Mucosa of stomach (tissue), 1 donor: Measurements from ENCODE around the gene CDH4.

Experiments used
- H3K27me3 ChIP-seq: one replicate; pipeline ENCODE4 v1.7.0; 2013; ENCODE audit warnings: mild to moderate bottlenecking, low read length; ENCODE audit not compliant: control insufficient read depth, insufficient read depth
- H3K36me3 ChIP-seq: one replicate; pipeline ENCODE4 v1.7.0; 2013; ENCODE audit warnings: low read length; ENCODE audit not compliant: control insufficient read depth, insufficient read depth
- H3K4me1 ChIP-seq: one replicate; pipeline ENCODE4 v1.7.0; 2013; ENCODE audit warnings: mild to moderate bottlenecking, low read length; ENCODE audit not compliant: control insufficient read depth, insufficient read depth
- H3K4me3 ChIP-seq: one replicate; pipeline ENCODE4 v1.7.0; 2013; ENCODE audit warnings: low read length
- H3K9ac ChIP-seq: one replicate; pipeline ENCODE4 v1.7.0; 2013; ENCODE audit warnings: mild to moderate bottlenecking, low read length, moderate library complexity
- H3K9me3 ChIP-seq: one replicate; pipeline ENCODE4 v1.7.0; 2013; ENCODE audit warnings: mild to moderate bottlenecking, low read length, moderate library complexity; ENCODE audit not compliant: control insufficient read depth
- donor health status: Pancreatic carcinoma.

The CDH4 gene

GRCh38 chr20:61233590-61233989 is 18.5 kb upstream of the CDH4 start:
- H3K4me3 ChIP-seq, result no peak overlapping the region
- no peaks in the 10 kb centered on the region for H3K4me1 ChIP-seq
- H3K9me3 ChIP-seq, result no peaks in the 10 kb centered on the region
- no peaks in the 10 kb centered on the region for H3K36me3 ChIP-seq
- H3K9ac ChIP-seq, result no peak overlapping the region
- H3K27me3 ChIP-seq, result no peaks in the 10 kb centered on the region

- H3K27me3 ChIP-seq, result no peaks in the 10 kb centered on the region
- no peaks in the 10 kb centered on the region for H3K4me1 ChIP-seq
- no peaks in the 10 kb centered on the region for H3K9me3 ChIP-seq
- H3K36me3 ChIP-seq, result no peaks in the 10 kb centered on the region
- H3K4me3 ChIP-seq, result no peak overlapping the region
- H3K9ac ChIP-seq, result no peak overlapping the region
Measured at GRCh38 chr20:61234224-61234890, 17.7 kb upstream of the CDH4 start.

- Histone ChIP-seq H3K9ac (no peak overlapping the region), H3K4me3 (no peak overlapping the region), H3K27me3 (no peaks in the 10 kb centered on the region), H3K9me3 (no peaks in the 10 kb centered on the region), H3K4me1 (no peaks in the 10 kb centered on the region), H3K36me3 (no peaks in the 10 kb centered on the region)
Measured at GRCh38 chr20:61236713-61237112, 15.3 kb upstream of the CDH4 start.

- Histone ChIP-seq H3K27me3 (no peaks in the 10 kb centered on the region), H3K9ac (no peak overlapping the region)
Measured at GRCh38 chr20:61238813-61239212, 13.2 kb upstream of the CDH4 start.

GRCh38 chr20:61240814-61241213 is 11.2 kb upstream of the CDH4 start:
- Histone ChIP-seq H3K9ac (no peak overlapping the region), H3K27me3 (no peaks in the 10 kb centered on the region), H3K36me3 (no peaks in the 10 kb centered on the region), H3K4me1 (no peaks in the 10 kb centered on the region), H3K9me3 (no peaks in the 10 kb centered on the region), H3K4me3 (no peak overlapping the region)

More at GRCh38 chr20:61238813-61239212, 13.2 kb upstream of the CDH4 start:
- Histone ChIP-seq H3K36me3 (no peaks in the 10 kb centered on the region), H3K4me1 (no peaks in the 10 kb centered on the region), H3K9me3 (no peaks in the 10 kb centered on the region), H3K4me3 (no peak overlapping the region)

GRCh38 chr20:61244213-61244612 is 7.8 kb upstream of the CDH4 start:
- H3K36me3 ChIP-seq, result no peaks in the 10 kb centered on the region
- H3K27me3 ChIP-seq, result peaks cover under 1% of the 10 kb centered on the region
- H3K9me3 ChIP-seq, result no peaks in the 10 kb centered on the region
- no peaks in the 10 kb centered on the region for H3K4me1 ChIP-seq
- no peak overlapping the region for H3K9ac ChIP-seq
- no peak overlapping the region for H3K4me3 ChIP-seq

GRCh38 chr20:61246269-61246668 is 5.8 kb upstream of the CDH4 start:
- no peak overlapping the region for H3K4me3 ChIP-seq
- no peaks in the 10 kb centered on the region for H3K36me3 ChIP-seq
- no peak overlapping the region for H3K9ac ChIP-seq
- H3K9me3 ChIP-seq, result no peaks in the 10 kb centered on the region
- H3K27me3 ChIP-seq, result peaks cover 21% of the 10 kb centered on the region
- no peaks in the 10 kb centered on the region for H3K4me1 ChIP-seq

GRCh38 chr20:61249626-61250025 is 2.4 kb upstream of the CDH4 start:
- Histone ChIP-seq H3K9ac (no peak overlapping the region), H3K9me3 (no peaks in the 10 kb centered on the region), H3K27me3 (peaks cover 44% of the 10 kb centered on the region), H3K4me3 (no peak overlapping the region), H3K36me3 (no peaks in the 10 kb centered on the region), H3K4me1 (no peaks in the 10 kb centered on the region)

GRCh38 chr20:61252601-61253263 is 671 bp downstream of the CDH4 start:
- Histone ChIP-seq H3K9me3 (no peaks in the 10 kb centered on the region), H3K4me3 (no peak overlapping the region), H3K27me3 (peaks cover 58% of the 10 kb centered on the region), H3K9ac (no peak overlapping the region), H3K36me3 (no peaks in the 10 kb centered on the region), H3K4me1 (no peaks in the 10 kb centered on the region)

GRCh38 chr20:61253264-61253639 is 1.2 kb downstream of the CDH4 start:
- no peaks in the 10 kb centered on the region for H3K9me3 ChIP-seq
- peaks cover 58% of the 10 kb centered on the region for H3K27me3 ChIP-seq
- no peak overlapping the region for H3K4me3 ChIP-seq
- no peaks in the 10 kb centered on the region for H3K36me3 ChIP-seq
- no peaks in the 10 kb centered on the region for H3K4me1 ChIP-seq
- no peak overlapping the region for H3K9ac ChIP-seq

- Histone ChIP-seq H3K9me3 (no peaks in the 10 kb centered on the region), H3K36me3 (no peaks in the 10 kb centered on the region), H3K9ac (no peak overlapping the region), H3K4me3 (no peak overlapping the region), H3K27me3 (peaks cover 58% of the 10 kb centered on the region), H3K4me1 (no peaks in the 10 kb centered on the region)
Measured at GRCh38 chr20:61253640-61254511, 1.8 kb downstream of the CDH4 start.
